NCI-H82 treated with DMSO at 0.1 percent for 48 hours (cell line): ENCODE measurements around the gene PPARD.
"Not testable (repeated sequence)": the region's sequence is repeated elsewhere in the genome, so short reads cannot be mapped to it uniquely, and the experiment has no call there.

ENCODE experiments used
- DNase-seq: peaks from one replicate; lab custom pipeline; 2025; ENCODE audit not compliant: unreplicated experiment; lab: John Stamatoyannopoulos, UW

The PPARD gene

GRCh38 chr6:35403544-35404442 lies 61.4 kb downstream of the PPARD start:
- no peak for DNase-seq

GRCh38 chr6:35406711-35407485 lies 64.5 kb downstream of the PPARD start:
- DNase-seq: no peak

DNA sequence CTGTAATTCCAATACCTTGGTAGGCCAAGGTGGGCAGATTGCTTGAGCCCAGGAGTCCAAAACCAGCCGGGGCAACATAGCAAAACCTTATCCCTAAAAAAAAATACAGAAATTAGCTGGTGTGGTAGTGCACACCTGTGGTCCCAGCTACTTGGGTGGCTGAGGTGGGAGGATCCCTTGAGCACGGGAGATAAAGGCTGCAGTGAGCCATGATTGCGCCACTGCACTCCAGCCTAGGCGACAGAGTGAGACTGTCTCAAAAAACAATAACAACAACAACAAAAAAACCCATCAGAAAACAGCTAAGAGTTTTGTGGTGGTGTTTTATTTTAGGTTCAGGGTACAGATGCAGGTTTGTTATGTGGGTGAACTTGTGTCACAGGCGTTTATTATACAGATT lies 66.9 kb downstream of the PPARD start:
- no peak for DNase-seq

- no peak for DNase-seq
Measured at GRCh38 chr6:35410131-35410530, 67.8 kb downstream of the PPARD start.

GRCh38 chr6:35411066-35411465 lies 68.7 kb downstream of the PPARD start:
- no peak for DNase-seq

- DNase-seq: no peak
Measured at GRCh38 chr6:35412102-35412501, 69.7 kb downstream of the PPARD start.

GRCh38 chr6:35413911-35414310 lies 71.6 kb downstream of the PPARD start:
- DNase-seq: no peak

DNA sequence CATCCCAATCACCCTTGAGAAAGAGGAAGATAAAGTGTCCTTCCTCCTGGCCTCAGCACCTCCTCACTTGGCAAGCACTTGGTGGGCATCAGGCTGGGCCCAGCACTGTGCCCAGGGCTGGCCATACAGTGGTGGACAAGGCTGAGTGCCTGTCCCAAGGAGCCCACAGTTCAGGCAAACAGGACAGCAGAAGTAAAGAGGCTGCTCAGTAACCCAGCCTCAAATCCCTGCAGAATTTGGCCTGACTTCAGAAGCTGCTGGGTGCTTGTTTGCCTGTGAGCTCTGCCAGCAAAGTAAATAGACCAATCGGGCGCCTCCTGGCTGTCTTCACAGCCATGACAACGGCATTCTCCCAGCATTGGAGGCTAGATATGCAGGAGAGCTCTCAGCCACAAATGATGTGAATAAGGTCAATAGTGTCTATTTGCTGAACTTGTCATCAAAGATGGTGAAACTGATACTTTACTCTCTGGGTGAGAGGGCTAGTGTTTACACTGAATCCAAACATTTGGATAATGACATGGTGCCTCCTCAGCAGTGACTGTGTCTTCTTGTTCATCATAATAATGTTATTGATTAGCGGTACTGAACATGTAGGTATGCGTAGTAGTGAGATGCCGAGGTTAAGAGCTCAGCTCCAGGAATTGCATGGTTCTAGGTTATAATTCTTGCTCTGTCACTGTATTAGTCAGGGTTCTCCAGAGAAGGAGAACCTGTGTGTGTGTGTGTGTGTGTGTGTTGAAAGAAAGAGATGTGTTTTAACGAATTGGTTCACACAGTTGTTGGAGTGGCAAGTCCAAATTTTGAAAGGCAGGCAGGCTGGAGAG lies 72.9 kb downstream of the PPARD start:
- peak; percentile 43 for DNase-seq

DNA sequence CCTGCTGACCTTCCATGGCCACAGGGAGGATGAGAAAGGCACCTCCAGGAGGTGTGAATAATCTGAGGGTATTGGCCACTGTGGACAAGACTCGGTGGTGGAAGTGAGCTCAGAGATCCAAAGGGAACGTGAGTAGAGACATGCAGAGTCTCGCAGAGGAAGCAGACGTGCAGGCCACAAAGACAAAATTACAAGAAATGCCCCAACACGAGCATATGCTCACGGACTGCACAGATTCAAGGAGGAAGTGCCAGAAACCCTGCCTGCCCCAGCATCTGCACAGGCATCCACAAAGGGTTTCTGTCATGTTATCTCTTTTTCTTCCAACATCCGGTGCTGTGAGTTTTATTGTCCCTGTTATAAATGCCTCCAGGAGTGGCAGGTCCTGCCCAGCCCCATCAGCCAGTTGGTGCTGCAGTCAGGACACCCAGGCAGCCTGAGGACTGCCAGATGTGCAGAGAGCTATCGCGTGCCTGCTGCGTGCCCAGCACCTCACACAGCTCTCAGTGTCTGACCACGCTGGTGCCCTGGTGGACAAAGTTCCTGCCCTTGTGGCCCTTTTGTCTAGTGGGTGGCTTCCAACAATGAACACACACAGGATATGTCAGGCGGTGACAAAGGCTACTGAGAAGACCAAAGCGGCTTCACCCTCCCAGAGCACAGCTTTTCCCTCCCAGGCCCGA lies 75.8 kb downstream of the PPARD start:
- no peak for DNase-seq

GRCh38 chr6:35419417-35419816 lies 77.1 kb downstream of the PPARD start:
- DNase-seq: no peak

- DNase-seq: no peak
Measured at GRCh38 chr6:35419961-35420360, 77.6 kb downstream of the PPARD start.

GRCh38 chr6:35425284-35425683 lies 82.9 kb downstream of the PPARD start:
- no peak for DNase-seq

DNA sequence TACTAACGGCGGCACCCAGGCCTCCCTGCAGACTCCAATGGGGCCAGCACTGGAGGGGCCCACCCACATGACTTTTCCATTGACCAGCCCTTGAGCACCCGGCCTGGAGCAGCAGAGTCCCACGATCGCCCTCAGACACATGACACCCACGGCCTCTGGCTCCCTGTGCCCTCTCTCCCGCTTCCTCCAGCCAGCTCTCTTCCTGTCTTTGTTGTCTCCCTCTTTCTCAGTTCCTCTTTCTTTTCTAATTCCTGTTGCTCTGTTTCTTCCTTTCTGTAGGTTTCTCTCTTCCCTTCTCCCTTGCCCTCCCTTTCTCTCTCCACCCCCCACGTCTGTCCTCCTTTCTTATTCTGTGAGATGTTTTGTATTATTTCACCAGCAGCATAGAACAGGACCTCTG lies 83.7 kb downstream of the PPARD start:
- no peak for DNase-seq

DNA sequence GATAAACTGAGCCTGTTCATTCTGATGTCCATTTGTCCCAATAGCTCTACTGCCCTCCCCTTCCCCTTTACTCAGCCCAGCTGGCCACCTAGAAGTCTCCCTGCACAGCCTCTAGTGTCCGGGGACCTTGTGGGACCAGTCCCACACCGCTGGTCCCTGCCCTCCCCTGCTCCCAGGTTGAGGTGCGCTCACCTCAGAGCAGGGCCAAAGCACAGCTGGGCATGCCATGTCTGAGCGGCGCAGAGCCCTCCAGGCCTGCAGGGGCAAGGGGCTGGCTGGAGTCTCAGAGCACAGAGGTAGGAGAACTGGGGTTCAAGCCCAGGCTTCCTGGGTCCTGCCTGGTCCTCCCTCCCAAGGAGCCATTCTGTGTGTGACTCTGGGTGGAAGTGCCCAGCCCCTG lies 85.1 kb downstream of the PPARD start:
- no peak for DNase-seq

GRCh38 chr6:35427851-35428321 lies 85.5 kb downstream of the PPARD start:
- no peak for DNase-seq

DNA sequence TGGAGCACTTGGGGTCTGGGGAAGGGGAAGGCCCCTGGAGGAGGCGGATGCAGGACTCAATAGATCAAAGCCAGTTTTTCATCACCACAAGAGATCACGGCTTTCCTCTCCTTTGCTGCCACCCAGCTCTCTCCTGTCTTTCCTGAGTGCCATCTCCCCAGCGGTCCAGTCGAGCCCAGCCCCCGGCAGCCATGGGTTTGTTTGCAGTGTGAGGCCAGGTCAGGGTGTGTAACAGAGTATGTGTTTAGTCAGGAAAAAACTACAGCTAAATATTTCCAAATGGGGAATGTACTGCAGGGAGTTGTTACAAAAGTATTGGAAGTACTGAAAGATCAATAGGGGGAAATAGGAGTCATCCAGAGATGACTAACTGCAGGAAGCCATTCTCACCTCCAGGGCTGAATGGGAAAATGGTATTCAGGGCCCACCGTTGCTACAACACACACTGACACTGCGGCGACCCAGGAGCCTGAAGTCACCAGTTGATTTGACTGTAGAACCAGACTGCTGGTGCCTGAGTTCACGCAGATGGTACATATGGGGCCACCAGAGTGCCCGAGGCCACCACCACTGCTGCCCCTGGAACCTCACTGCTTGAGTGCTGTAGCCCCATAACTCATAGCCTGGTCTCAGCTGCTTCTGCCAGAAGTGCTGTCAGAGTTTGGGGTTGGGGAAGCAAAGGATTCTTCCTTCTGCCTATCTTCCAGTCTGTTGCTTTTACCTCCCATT lies 86.2 kb downstream of the PPARD start:
- no peak for DNase-seq

DNA sequence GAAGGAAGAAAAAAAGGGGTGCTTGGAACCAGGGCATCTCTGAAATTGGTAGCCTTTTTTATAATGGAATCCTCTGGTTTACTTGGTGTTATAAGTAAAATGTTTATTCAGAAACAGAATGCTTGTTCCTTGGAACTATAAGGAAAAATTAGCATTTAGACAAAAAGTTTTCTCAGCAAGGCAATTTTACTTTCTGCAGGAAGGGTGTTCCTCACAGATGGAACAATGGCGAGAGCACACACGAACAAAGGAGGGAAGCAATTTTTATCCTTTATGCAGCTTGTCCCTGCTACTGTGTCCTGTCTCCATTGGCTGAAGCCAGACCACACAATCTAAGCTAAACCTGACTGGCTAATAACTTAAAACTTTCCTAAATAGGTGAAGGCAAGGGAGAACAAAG lies 87.1 kb downstream of the PPARD start:
- no peak for DNase-seq

DNA sequence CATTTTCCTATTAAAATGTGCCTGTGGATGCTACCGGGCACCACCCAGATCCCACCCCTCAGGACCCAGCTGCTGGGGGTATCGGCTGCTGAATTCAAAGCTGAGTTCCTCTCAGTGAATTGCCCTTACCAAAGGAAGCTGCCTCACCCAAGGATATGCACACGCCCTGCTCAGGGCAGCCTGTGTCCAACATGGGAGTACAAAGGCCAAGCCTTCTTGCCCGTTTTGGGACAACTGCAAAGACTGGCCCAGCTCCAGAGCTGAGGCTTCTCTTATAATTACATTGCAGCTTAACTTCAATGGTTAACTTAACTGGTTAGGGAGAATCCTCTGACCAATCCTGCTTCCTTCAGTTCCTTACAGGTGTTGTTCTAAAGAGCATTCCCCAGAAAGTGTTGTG lies 89.9 kb downstream of the PPARD start:
- no peak for DNase-seq

- not testable (repeated sequence) for DNase-seq
Measured at GRCh38 chr6:35432702-35433101, 90.3 kb downstream of the PPARD start.
